GM12878 (cell line): ENCODE data around the gene RPS2. TPM values are rescaled to one million over a fixed set of nuclear protein-coding genes. Genes with fewer than 3 reads are reported as not detected.

Experiments used
- ATAC-seq: fragments of 200-7000 bp; cut with Tn5 transposase; 3 replicates; pipeline ENCODE4 v1.9.1; 2020; ENCODE audit warnings: mild to moderate bottlenecking, moderate library complexity
- BruUV-seq: library from RNA; stranded (reverse); fragments of 400-500 nt; replicated peaks from 2 replicates; lab custom pipeline; 2021; lab: Mats Ljungman, UMichigan
- CTCF ChIA-PET: fragments of 300-600 bp; sonication (Branson Sonifier 250); formaldehyde crosslinking; extraction: SDS; loops from one replicate; lab custom pipeline; 2021; ENCODE audit warnings: inconsistent platforms; lab: Yijun Ruan, JAX
- POLR2A ChIA-PET: fragments of 350-600 bp; formaldehyde crosslinking; extraction: SDS; loops from one replicate; lab custom pipeline; 2021; ENCODE audit warnings: inconsistent platforms; lab: Charles Lee
- RAD21 ChIA-PET: fragments of 300-600 bp; sonication (Branson Sonifier 250); formaldehyde crosslinking; loops from one replicate; lab custom pipeline; 2023; ENCODE audit warnings: antibody characterized with exemption; ENCODE audit not compliant: unreplicated experiment; lab: Charles Lee
- SMC1A ChIA-PET: fragments of 300-600 bp; sonication (Branson Sonifier 250); formaldehyde crosslinking; loops from one replicate; lab custom pipeline; 2023; ENCODE audit not compliant: unreplicated experiment, uncharacterized antibody; lab: Charles Lee
- DNase-seq: peaks from one replicate; pipeline ENCODE4 v3.0.0-alpha.2; 2011; ENCODE audit warnings: low read depth, low spot score
- FAIRE-seq: peaks from 3 replicates; lab custom pipeline; 2011; peaks lifted over from hg19 to GRCh38; lab: Jason Lieb, UNC
- H2AFZ ChIP-seq: 2 replicates; pipeline ENCODE4 v1.6.0; 2011; ENCODE audit warnings: low read depth, low read length, control low read depth; ENCODE audit not compliant: control insufficient read depth
- H3K27ac ChIP-seq: 2 replicates; pipeline ENCODE4 v1.5.1; 2011; ENCODE audit warnings: control low read depth; ENCODE audit not compliant: control insufficient read depth, insufficient read depth
- H3K27me3 ChIP-seq, 2 experiments: replicated peaks in 1 of 2; 2 replicates each; pipeline versions ENCODE4 v1.6.0 to v1.6.1; 2011; ENCODE audit warnings: low read length in 1 of 2; ENCODE audit not compliant: control insufficient read depth in 2 of 2, insufficient read depth in 2 of 2
- H3K36me3 ChIP-seq, 2 experiments: 2 replicates each; pipeline ENCODE4 v1.5.1; 2011; ENCODE audit warnings: low read length in 1 of 2; ENCODE audit not compliant: control insufficient read depth in 2 of 2, insufficient read depth in 2 of 2
- H3K4me1 ChIP-seq: 2 replicates; pipeline ENCODE4 v1.6.1; 2011; ENCODE audit warnings: mild to moderate bottlenecking, low read length, moderate library complexity, mixed read lengths; ENCODE audit not compliant: control insufficient read depth, insufficient read depth
- H3K4me2 ChIP-seq: 2 replicates; pipeline ENCODE4 v1.6.0; 2011; ENCODE audit warnings: control low read depth; ENCODE audit not compliant: control insufficient read depth, insufficient read depth
- H3K4me3 ChIP-seq: fragments of 200-600 bp; sonication (generic); 2 replicates; pipeline ENCODE4 v1.5.1; 2016
- H3K79me2 ChIP-seq: 2 replicates; pipeline ENCODE4 v1.6.0; 2011; ENCODE audit warnings: low read length; ENCODE audit not compliant: control insufficient read depth, insufficient read depth
- H3K9ac ChIP-seq: 2 replicates; pipeline ENCODE4 v1.8.0; 2011; ENCODE audit warnings: low read length, control low read depth, mixed read lengths; ENCODE audit not compliant: control insufficient read depth, insufficient read depth
- H3K9me3 ChIP-seq: replicated peaks from 3 replicates; pipeline ENCODE4 v1.5.1; 2011; ENCODE audit warnings: mild to moderate bottlenecking, low read length; ENCODE audit not compliant: control insufficient read depth, insufficient read depth
- H4K20me1 ChIP-seq: 2 replicates; pipeline ENCODE4 v1.6.0; 2011; ENCODE audit not compliant: control insufficient read depth, insufficient read depth
- CEBPZ ChIP-seq: fragments of 150-350 bp; IDR thresholded peaks from 2 replicates; pipeline ENCODE4 v1.6.1; 2016; ENCODE audit warnings: low read depth, low read length
- JUNB ChIP-seq: IDR thresholded peaks from 2 replicates; pipeline ENCODE4 v1.6.1; 2016; ENCODE audit warnings: antibody characterized with exemption, mild to moderate bottlenecking
- KAT2A ChIP-seq: conservative IDR thresholded peaks from 2 replicates; pipeline ENCODE4 v1.6.1; 2011; ENCODE audit warnings: low read depth, low read length; ENCODE audit not compliant: control insufficient read depth
- MTA3 ChIP-seq: IDR thresholded peaks from 2 replicates; pipeline ENCODE4 v1.6.1; 2012; ENCODE audit warnings: low read length, inconsistent platforms, borderline replicate concordance
- SKIL ChIP-seq: fragments of 450-650 bp; IDR thresholded peaks from 2 replicates; pipeline ENCODE4 v1.6.1; 2017; ENCODE audit warnings: mild to moderate bottlenecking, low read depth, inconsistent platforms; ENCODE audit not compliant: poor library complexity, severe bottlenecking
- ZNF207 ChIP-seq: fragments of 450-650 bp; IDR thresholded peaks from 2 replicates; pipeline ENCODE4 v1.6.1; 2014; ENCODE audit warnings: antibody characterized with exemption, mild to moderate bottlenecking, borderline replicate concordance
- WGBS: methylation state at CpG from one replicate; pipeline ENCODE4 v1.1.6; 2016; ENCODE audit warnings: low lambda C conversion rate; ENCODE audit not compliant: insufficient replicate concordance, insufficient coverage; ENCODE audit errors: missing lambda C conversion rate; 5-methylcytosine and 5-hydroxymethylcytosine counted together
- in situ Hi-C: fragments of 300-500 bp; cut with MboI; formaldehyde crosslinking; loops from 9 replicates; pipeline ENCODE4 v1.14.3; 2018; ENCODE audit warnings: mixed read lengths
- intact Hi-C: fragments of 100-400 bp; cut with micrococcal nuclease; formaldehyde crosslinking; loops from one replicate; pipeline ENCODE4 v1.14.2; 2022; ENCODE audit not compliant: unreplicated experiment
- polyA plus RNA-seq, 11 experiments: library from polyadenylated mRNA; depleted of rRNA in 4 of 11; unstranded in 6 of 11; stranded (reverse) in 5 of 11; fragments of >200 nt; fragmentation: Nextera tagmentation in 4 of 11; fragmentation: Illumina TruSeq in 1 of 11; extraction: Ambion mirVana in 4 of 11; extraction: Trizol in 1 of 11; gene quantifications; 1 replicate in 1 of 11; 2 replicates in 10 of 11; pipeline versions ENCODE4 v1.2.1 to v1.2.3, GENCODE V29; 2011 to 2016; ENCODE audit warnings: inconsistent platforms in 2 of 11, missing spikeins in 2 of 11, low read depth in 1 of 11
- total RNA-seq, 4 experiments: library from RNA; depleted of rRNA in 3 of 4; stranded (reverse); fragments of >200 nt in 3 of 4; fragmentation: Illumina TruSeq in 1 of 4; extraction: Trizol in 1 of 4; gene quantifications; 2 replicates each; pipeline versions ENCODE4 v1.2.1 to v1.2.3, GENCODE V29; 2013 to 2021

RPS2 gene
- total and polyA plus RNA-seq, 10 of the 15 experiments (the other 5 are each of a cell fraction or from before 2014, with no cell fraction given), result 1,295 to 7,121 (median 3,933) TPM

- ChIA-PET POLR2A (interaction anchor here (0.6 to 2.5 kb wide), 6 partner anchors 9 to 182 kb away, joined by 3 to 21 read pairs (median 6); partner anchors contain the start of genes GFER, NOXO1, NTHL1 and TSC2), CTCF (interaction anchor here (1.3 kb wide), 1 partner anchor 32 kb away, joined by 6 read pairs; no protein-coding TSS in a partner anchor), SMC1A (interaction anchor here (1.3 kb wide), 1 partner anchor 12 kb away, joined by 7 read pairs; no protein-coding TSS in a partner anchor), RAD21 (interaction anchor here (1.3 kb wide), 1 partner anchor 9 kb away, joined by 6 read pairs; the partner anchor contains the start of gene NOXO1)
- BruUV-seq, result TSS peak; percentile 61
- ATAC-seq (peak; percentile 17), DNase-seq (no peak), FAIRE-seq (no peak)
- in situ Hi-C loops (no loop called here), intact Hi-C loops (no loop called here)
- Histone ChIP-seq H4K20me1 (no peaks in the 10 kb centered on the region), H3K4me2 (peak overlapping the region; percentile 95), H3K9ac (peak overlapping the region; percentile 87), H3K27me3 (no peaks in the 10 kb centered on the region), H3K4me1 (peaks cover 12% of the 10 kb centered on the region), H3K4me3 (peak overlapping the region; percentile 93), H3K36me3 (peaks cover 0 to 27% of the 10 kb centered on the region in 2 experiments; a peak in 3 of 4 replicates), H3K9me3 (no peaks in the 10 kb centered on the region), H3K79me2 (peaks cover 24% of the 10 kb centered on the region), H3K27ac (peak overlapping the region; percentile 89), H2AFZ (no peak overlapping the region)
- TF ChIP-seq SKIL (no peak), ZNF207 (no peak), KAT2A (no peak), JUNB (no peak), CEBPZ (no peak), MTA3 (no peak)
- under 1% methylated on average over 22 of the region's 22 CpGs for WGBS
Measured at GRCh38 chr16:1972490-1972877, 7.9 kb upstream of the RPS2 start.
